Effector memory CD4-positive, alpha-beta T cell (primary cell): ENCODE measurements around the gene CENPS.
A peak's percentile ranks its signal among the peaks of the same experiment; 100 is the strongest.
"Not testable (repeated sequence)": the region's sequence is repeated elsewhere in the genome, so short reads cannot be mapped to it uniquely, and the experiment has no call there.

Source experiments
- DNase-seq, 3 donors: peaks; one replicate each; pipeline ENCODE4 v3.0.0-alpha.2; 2020
- H3K27ac ChIP-seq: 2 replicates; pipeline ENCODE4 v1.7.0; 2013; ENCODE audit warnings: mild to moderate bottlenecking, low read length, moderate library complexity; ENCODE audit not compliant: insufficient read depth, poor library complexity, severe bottlenecking
- H3K27me3 ChIP-seq: replicated peaks from 2 replicates; pipeline ENCODE4 v1.7.0; 2013; ENCODE audit warnings: mild to moderate bottlenecking, low read length; ENCODE audit not compliant: insufficient read depth, control insufficient read depth, poor library complexity, severe bottlenecking
- H3K36me3 ChIP-seq: 2 replicates; pipeline ENCODE4 v1.7.0; 2013; ENCODE audit warnings: mild to moderate bottlenecking, low read length, moderate library complexity; ENCODE audit not compliant: control insufficient read depth, insufficient read depth
- H3K4me1 ChIP-seq: 2 replicates; pipeline ENCODE4 v1.7.0; 2013; ENCODE audit warnings: low read length, mild to moderate bottlenecking; ENCODE audit not compliant: control insufficient read depth, insufficient read depth, poor library complexity, severe bottlenecking
- H3K4me3 ChIP-seq: 2 replicates; pipeline ENCODE4 v1.7.0; 2013; ENCODE audit warnings: low read length, low read depth, mild to moderate bottlenecking; ENCODE audit not compliant: insufficient read depth, poor library complexity, severe bottlenecking
- H3K9me3 ChIP-seq: 2 replicates; pipeline ENCODE4 v1.7.0; 2013; ENCODE audit warnings: mild to moderate bottlenecking, low read length, moderate library complexity; ENCODE audit not compliant: control insufficient read depth

CENPS gene

DNA sequence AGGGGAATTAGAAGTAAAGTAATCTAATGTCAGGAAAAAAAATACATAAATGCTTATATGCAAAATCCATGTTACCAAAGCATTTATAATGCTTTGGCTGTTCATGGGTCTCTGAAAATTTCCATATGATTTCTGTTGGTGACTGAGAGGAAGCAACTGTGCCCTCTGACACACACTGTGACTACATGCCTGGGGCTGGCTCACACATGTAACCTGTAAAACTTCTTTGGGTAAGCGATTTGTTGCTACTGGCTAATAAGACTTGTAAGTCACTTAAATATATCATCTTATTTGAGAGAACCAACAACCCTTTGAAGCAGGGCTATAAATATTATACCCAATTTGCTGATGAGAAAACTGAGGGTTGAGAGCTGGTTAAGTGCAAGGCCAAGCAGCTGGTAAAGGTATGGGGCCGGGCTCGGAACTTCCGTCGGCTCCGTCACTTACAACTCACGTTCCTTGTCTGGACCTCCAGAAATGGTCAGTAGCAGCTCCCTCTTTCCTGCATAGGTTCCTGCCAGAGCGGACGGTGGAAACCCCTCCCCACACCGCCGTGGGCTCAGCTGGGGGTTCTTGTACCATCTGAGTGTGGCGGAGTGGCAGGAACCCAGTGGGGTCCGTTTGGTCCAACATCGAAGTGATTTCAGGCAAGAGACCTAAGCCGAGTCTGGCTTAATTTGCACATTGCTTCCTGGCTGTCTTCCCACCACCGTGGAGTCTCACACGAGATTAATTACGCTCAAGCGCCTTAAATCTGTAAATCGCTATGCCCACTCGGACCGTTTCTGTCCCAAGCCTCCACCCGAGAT is 41.4 kb downstream of the CENPS start:
- Histone ChIP-seq H3K27ac (peak overlapping the region; percentile 67), H3K4me3 (peak overlapping the region; percentile 72), H3K36me3 (peaks cover 15% of the 10 kb centered on the region), H3K27me3 (no peaks in the 10 kb centered on the region), H3K4me1 (peaks cover 21% of the 10 kb centered on the region), H3K9me3 (no peaks in the 10 kb centered on the region)
- DNase-seq = no peak

DNA sequence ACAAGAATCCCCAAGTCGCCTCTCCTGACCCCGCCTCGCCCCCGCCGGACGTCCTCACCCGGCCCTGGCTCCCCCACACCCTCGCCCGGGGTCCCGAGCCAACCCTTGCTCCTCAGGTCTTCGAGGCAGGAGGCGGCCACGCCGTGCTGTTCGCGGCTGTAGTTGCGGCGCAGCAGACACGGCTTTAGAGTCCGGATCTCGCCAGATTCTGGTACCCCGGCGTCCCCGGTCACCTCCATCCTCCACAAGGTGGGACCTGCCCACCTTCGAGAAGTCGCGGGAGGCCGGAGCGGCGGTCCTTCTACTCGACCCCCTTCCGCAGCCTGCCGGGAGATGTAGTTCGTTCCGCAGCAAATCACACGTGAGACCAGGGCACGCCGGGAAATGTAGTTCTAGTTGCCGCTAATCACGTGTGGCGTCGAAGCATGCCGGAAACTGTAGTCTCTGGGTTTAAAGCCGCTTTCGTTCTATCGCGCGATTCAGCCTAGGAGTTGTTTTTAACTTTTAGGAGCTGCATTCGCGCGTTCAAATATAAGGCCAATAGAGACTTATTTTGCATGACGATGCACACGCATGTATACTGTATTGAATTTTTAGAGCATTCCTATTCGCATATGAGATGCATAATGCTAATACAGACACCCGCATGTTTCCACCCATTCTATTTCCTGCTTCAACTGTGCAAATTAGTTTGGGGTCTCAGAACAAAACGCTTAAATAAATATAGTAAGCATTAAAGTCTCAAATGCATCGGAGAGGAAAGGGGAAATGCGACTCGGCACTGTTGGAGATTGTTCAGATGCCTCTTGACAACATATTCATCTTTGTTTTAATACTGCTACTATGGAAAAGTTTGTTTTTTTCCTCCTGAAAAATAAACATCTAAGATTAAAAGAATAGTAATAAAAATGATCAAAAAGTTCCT is 42.2 kb downstream of the CENPS start, which contains the start of gene DFFA:
Gene DFFA, minus strand, starts transcription at position 310 of the 925 bp plus-strand sequence. Its CDS starts 71 bp downstream, at position 239.
- H3K9me3 ChIP-seq = no peaks in the 10 kb centered on the region
- DNase-seq = peak; percentile 77 to 86 (median 83)
- H3K27me3 ChIP-seq = no peaks in the 10 kb centered on the region
- H3K4me1 ChIP-seq = peaks cover 21% of the 10 kb centered on the region
- peak within 1 kb of the TSS; percentile 67 for H3K27ac ChIP-seq
- peaks cover 15% of the 10 kb centered on the region for H3K36me3 ChIP-seq
- peak within 1 kb of the TSS; percentile 72 for H3K4me3 ChIP-seq

DNA sequence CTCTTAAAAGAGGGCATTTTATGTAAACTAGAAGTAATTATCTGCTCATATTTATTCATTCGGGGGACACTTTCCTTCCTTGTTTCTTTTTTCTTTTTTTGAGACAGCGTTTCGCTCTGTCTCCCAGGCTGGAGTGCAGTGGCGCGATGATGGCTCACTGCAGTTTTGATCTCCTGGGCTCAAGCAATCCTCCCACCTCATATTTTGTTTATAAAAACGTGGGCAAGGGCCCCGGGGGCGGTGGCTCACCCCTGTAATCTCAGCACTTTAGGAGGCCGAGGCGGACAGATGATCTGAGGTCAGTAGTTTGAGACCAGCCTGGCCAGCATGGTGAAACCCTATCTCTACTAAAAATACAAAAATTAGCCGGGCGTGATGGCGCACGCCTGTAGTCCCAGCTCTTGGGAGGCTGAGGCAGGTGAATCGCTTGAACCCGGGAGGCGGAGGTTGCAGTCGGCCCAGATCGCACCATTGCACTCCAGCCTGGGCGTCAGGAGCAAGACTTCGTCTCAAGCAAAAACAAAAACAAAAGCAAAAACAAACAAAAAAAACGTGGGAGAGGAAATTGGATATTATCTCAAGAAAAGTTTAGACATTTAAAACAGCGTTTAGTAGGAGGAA is 43.0 kb downstream of the CENPS start:
- Histone ChIP-seq H3K4me1 (peaks cover 21% of the 10 kb centered on the region), H3K4me3 (no peak overlapping the region), H3K27ac (no peak overlapping the region), H3K36me3 (peaks cover 10% of the 10 kb centered on the region), H3K9me3 (no peaks in the 10 kb centered on the region), H3K27me3 (no peaks in the 10 kb centered on the region)
- DNase-seq = no peak

DNA sequence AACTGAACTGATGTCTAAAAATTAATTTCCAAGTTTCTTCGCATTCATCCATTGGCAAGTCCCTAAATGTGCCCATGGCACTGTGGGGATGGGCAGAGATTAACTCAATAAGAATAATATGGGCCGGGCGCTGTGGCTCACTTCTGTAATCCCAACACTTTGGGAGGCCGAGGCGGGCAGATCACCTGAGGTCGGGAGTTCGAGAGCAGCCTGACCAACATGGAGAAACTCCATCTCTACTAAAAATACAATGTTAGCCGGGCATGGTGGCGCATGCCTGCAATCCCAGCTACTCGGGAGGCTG is 44.0 kb downstream of the CENPS start:
- peak overlapping the region; percentile 64 for H3K4me3 ChIP-seq
- H3K27ac ChIP-seq = peak overlapping the region; percentile 69
- H3K36me3 ChIP-seq = not testable (repeated sequence)

DNA sequence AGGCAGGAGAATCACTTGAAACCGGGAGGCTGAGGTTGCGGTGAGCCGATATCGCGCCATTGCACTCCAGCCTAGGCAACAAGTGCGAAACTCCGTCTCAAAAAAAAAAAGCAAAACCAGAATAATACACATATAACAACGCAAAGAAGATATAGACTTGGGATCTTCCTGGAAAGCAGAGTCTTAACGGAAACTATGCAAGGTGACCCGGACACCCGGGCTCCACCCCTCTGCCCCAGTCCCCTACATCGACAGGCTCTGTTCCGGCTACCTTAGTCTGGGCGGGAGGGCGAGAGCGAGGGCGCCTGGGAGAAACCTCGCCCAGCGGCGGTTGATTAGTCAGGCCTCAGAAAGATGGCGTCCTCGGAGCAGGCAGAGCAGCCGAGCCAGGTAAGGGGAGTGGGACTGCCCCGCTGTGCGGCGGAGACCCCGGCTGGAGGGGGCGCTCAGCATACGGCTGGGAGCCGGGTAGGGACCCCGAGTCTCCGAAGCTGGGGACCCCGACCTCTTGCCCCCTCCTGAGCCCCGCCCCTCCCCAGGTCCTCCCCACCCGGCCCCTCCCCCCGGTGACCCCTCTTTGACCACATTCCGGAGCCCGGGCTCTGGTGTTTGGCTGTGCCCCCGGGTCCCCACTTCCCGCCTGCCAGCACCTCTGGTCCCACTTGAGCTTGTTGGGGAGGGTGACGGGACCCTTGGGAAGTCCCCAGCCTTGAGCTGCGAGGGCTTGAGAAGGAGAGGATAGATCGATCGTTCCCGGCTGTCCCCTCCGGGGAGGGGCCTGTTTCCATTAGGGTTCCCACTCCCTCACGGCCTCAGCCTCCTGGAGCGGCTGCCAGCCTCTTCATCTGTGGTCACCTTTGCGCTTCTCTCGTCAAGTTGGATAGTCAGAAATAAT is 44.6 kb downstream of the CENPS start, which contains the start of gene PEX14:
Gene PEX14, plus strand, starts transcription at position 338 of the 895 bp plus-strand sequence. Its CDS starts 17 bp downstream, at position 355.
- Histone ChIP-seq H3K27ac (peak within 1 kb of the TSS; percentile 69), H3K9me3 (no peaks in the 10 kb centered on the region), H3K4me1 (peaks cover 21% of the 10 kb centered on the region), H3K36me3 (no peaks in the 10 kb centered on the region), H3K4me3 (peak within 1 kb of the TSS; percentile 64), H3K27me3 (no peaks in the 10 kb centered on the region)
- DNase-seq = peak; percentile 69 to 74 (median 72)

More for the DNA sequence above, 44.0 kb downstream of the CENPS start:
- DNase-seq, H3K27me3 ChIP-seq, H3K9me3 ChIP-seq: not testable (repeated sequence)
- peaks cover 21% of the 10 kb centered on the region for H3K4me1 ChIP-seq

DNA sequence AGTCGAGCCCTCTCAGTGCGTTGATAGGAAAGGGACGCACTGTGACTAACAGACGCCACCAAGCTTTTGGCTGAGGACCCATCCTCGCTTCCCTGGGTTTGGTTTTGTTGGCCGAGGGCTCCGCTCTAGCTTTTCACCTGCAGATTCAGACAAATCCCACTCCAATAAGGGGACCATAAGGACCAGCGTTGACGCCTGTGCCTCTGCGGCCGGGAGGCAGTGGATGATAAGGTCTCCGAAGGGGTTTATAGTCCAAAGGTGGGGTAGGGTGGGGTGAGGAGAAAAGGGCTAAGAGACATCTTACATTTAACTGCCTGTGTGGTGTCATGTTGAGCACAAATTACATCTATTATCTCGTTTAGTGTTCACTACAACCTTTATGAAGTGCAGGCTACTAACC is 45.3 kb downstream of the CENPS start:
- DNase-seq = no peak
- Histone ChIP-seq H3K36me3 (no peaks in the 10 kb centered on the region), H3K4me1 (peaks cover 21% of the 10 kb centered on the region), H3K4me3 (peak overlapping the region; percentile 64), H3K27me3 (no peaks in the 10 kb centered on the region), H3K27ac (peak overlapping the region; percentile 69), H3K9me3 (no peaks in the 10 kb centered on the region)

DNA sequence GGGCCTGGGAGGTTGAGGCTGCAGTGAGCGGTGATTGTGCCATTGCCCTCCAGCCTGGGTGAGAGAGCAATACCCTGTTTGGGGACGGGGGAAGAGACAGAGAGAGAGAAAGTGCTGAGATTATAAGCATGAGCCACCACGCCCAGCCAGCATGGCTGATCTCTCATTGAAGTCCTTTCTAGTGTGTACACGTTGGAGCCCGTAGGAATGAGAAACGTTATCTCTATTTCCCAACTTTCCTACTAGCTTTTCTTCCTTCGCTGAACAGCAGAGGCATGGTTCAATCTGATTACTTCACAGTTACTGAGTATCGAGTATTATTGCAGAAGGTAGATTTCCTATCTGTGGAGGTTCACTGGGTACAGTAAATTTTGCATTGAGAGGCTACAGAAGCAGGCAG is 49.1 kb downstream of the CENPS start:
- Histone ChIP-seq H3K4me1 (peaks cover 5% of the 10 kb centered on the region), H3K27me3 (no peaks in the 10 kb centered on the region), H3K4me3 (no peak overlapping the region), H3K9me3 (no peaks in the 10 kb centered on the region), H3K36me3 (no peaks in the 10 kb centered on the region), H3K27ac (no peak overlapping the region)
- DNase-seq = no peak

DNA sequence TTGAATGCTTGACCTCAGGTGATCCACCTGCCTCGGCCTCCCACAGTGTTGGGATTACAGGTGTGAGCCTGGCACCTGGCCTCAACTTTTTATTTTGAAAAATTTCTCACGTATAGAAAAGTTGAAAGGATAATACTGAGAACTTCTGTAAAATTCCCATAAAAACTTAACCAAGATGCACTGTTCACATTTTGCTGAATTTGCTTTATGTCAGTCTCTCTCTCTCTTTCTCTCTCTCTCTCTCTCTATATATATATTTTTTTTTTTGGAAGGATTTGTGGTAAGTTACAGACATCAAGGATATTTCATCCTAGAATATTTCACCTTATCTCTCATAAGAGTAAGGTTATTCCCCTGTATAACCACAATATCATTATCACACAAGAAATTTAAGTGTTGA is 50.4 kb downstream of the CENPS start:
- Histone ChIP-seq H3K9me3 (no peaks in the 10 kb centered on the region), H3K4me1 (peaks cover 1% of the 10 kb centered on the region), H3K36me3 (no peaks in the 10 kb centered on the region), H3K27me3 (no peaks in the 10 kb centered on the region), H3K4me3 (no peak overlapping the region), H3K27ac (no peak overlapping the region)
- no peak for DNase-seq

DNA sequence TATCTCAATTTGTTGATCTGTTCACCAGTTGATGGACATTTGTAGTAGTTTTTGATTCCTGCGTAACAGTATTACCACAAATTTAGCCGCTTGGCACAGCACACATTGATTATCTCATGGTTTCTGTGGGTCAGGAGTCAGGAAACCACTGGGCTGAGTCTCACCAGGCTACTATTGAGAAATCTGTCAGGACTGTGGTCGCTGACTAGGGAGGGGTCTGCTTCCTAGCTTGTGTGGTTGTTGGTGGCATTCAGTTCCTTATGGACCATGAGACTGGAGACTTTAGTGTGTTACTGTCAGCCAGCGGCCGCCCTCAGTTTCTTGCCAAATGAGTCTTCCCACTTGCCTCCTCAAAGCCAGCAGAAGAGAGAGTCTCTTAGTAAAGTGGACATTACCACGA is 54.3 kb downstream of the CENPS start:
- H3K4me1 ChIP-seq = no peaks in the 10 kb centered on the region
- no peaks in the 10 kb centered on the region for H3K27me3 ChIP-seq
- no peaks in the 10 kb centered on the region for H3K36me3 ChIP-seq
- DNase-seq = no peak
- H3K27ac ChIP-seq = no peak overlapping the region
- no peak overlapping the region for H3K4me3 ChIP-seq
- no peaks in the 10 kb centered on the region for H3K9me3 ChIP-seq
